GM23338 (cell line): ENCODE data around the gene FLVCR1.

ENCODE experiments used
- EZH2phosphoT487 ChIP-seq: fragments of 200-600 bp; sonication (generic); IDR thresholded peaks from one replicate; pipeline ENCODE4 v1.8.1; 2018; ENCODE audit warnings: antibody characterized with exemption; ENCODE audit not compliant: unreplicated experiment
- TF ChIP-seq, protein P1 (sequence below), 2 experiments: fragments of 200-600 bp in 1 of 2; sonication (generic) in 1 of 2; conservative IDR thresholded peaks; 2 replicates each; pipeline versions ENCODE4 v1.5.1 to v1.6.1; 2016 to 2017; ENCODE audit warnings: antibody characterized with exemption in 2 of 2, low read depth in 2 of 2, mild to moderate bottlenecking in 2 of 2, moderate library complexity in 1 of 2
- TF ChIP-seq, protein P2 (sequence below): IDR thresholded peaks from 2 replicates; pipeline ENCODE4 v1.6.1; 2016; ENCODE audit warnings: antibody characterized with exemption
- TF ChIP-seq, protein P3 (sequence below): fragments of 250-450 bp; sonication (Bioruptor Pico); IDR thresholded peaks from 2 replicates; pipeline ENCODE4 v1.5.0; 2020; ENCODE audit warnings: mild to moderate bottlenecking, moderate library complexity

DNA sequence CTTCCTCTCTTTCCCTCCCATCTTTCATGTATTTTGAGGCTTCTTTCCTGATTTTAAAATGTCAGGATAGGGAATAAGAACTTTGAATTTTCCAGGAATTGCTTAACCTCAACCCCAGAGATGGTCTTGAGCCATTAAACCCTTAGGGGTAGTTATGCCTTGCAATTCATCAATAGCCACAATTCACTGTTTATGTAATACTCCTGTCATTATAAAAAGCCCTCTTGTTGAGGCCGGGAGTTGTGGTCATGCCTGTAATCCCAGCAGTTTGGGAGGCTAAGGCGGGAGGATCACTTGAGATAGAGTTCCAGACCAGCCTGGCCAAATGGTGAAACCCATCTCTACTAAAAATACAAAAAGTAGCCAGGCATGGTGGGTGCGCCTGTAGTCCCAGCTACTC is 35.1 kb upstream of the FLVCR1 start:
- TF ChIP-seq, protein P1, sequence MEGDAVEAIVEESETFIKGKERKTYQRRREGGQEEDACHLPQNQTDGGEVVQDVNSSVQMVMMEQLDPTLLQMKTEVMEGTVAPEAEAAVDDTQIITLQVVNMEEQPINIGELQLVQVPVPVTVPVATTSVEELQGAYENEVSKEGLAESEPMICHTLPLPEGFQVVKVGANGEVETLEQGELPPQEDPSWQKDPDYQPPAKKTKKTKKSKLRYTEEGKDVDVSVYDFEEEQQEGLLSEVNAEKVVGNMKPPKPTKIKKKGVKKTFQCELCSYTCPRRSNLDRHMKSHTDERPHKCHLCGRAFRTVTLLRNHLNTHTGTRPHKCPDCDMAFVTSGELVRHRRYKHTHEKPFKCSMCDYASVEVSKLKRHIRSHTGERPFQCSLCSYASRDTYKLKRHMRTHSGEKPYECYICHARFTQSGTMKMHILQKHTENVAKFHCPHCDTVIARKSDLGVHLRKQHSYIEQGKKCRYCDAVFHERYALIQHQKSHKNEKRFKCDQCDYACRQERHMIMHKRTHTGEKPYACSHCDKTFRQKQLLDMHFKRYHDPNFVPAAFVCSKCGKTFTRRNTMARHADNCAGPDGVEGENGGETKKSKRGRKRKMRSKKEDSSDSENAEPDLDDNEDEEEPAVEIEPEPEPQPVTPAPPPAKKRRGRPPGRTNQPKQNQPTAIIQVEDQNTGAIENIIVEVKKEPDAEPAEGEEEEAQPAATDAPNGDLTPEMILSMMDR (conservative IDR thresholded peaks at IDR 0.05; ENCODE audit: low read depth in 2 of 2), result no peak
- TF ChIP-seq, protein P2, sequence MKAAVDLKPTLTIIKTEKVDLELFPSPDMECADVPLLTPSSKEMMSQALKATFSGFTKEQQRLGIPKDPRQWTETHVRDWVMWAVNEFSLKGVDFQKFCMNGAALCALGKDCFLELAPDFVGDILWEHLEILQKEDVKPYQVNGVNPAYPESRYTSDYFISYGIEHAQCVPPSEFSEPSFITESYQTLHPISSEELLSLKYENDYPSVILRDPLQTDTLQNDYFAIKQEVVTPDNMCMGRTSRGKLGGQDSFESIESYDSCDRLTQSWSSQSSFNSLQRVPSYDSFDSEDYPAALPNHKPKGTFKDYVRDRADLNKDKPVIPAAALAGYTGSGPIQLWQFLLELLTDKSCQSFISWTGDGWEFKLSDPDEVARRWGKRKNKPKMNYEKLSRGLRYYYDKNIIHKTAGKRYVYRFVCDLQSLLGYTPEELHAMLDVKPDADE, result no peak
- TF ChIP-seq, protein P3, sequence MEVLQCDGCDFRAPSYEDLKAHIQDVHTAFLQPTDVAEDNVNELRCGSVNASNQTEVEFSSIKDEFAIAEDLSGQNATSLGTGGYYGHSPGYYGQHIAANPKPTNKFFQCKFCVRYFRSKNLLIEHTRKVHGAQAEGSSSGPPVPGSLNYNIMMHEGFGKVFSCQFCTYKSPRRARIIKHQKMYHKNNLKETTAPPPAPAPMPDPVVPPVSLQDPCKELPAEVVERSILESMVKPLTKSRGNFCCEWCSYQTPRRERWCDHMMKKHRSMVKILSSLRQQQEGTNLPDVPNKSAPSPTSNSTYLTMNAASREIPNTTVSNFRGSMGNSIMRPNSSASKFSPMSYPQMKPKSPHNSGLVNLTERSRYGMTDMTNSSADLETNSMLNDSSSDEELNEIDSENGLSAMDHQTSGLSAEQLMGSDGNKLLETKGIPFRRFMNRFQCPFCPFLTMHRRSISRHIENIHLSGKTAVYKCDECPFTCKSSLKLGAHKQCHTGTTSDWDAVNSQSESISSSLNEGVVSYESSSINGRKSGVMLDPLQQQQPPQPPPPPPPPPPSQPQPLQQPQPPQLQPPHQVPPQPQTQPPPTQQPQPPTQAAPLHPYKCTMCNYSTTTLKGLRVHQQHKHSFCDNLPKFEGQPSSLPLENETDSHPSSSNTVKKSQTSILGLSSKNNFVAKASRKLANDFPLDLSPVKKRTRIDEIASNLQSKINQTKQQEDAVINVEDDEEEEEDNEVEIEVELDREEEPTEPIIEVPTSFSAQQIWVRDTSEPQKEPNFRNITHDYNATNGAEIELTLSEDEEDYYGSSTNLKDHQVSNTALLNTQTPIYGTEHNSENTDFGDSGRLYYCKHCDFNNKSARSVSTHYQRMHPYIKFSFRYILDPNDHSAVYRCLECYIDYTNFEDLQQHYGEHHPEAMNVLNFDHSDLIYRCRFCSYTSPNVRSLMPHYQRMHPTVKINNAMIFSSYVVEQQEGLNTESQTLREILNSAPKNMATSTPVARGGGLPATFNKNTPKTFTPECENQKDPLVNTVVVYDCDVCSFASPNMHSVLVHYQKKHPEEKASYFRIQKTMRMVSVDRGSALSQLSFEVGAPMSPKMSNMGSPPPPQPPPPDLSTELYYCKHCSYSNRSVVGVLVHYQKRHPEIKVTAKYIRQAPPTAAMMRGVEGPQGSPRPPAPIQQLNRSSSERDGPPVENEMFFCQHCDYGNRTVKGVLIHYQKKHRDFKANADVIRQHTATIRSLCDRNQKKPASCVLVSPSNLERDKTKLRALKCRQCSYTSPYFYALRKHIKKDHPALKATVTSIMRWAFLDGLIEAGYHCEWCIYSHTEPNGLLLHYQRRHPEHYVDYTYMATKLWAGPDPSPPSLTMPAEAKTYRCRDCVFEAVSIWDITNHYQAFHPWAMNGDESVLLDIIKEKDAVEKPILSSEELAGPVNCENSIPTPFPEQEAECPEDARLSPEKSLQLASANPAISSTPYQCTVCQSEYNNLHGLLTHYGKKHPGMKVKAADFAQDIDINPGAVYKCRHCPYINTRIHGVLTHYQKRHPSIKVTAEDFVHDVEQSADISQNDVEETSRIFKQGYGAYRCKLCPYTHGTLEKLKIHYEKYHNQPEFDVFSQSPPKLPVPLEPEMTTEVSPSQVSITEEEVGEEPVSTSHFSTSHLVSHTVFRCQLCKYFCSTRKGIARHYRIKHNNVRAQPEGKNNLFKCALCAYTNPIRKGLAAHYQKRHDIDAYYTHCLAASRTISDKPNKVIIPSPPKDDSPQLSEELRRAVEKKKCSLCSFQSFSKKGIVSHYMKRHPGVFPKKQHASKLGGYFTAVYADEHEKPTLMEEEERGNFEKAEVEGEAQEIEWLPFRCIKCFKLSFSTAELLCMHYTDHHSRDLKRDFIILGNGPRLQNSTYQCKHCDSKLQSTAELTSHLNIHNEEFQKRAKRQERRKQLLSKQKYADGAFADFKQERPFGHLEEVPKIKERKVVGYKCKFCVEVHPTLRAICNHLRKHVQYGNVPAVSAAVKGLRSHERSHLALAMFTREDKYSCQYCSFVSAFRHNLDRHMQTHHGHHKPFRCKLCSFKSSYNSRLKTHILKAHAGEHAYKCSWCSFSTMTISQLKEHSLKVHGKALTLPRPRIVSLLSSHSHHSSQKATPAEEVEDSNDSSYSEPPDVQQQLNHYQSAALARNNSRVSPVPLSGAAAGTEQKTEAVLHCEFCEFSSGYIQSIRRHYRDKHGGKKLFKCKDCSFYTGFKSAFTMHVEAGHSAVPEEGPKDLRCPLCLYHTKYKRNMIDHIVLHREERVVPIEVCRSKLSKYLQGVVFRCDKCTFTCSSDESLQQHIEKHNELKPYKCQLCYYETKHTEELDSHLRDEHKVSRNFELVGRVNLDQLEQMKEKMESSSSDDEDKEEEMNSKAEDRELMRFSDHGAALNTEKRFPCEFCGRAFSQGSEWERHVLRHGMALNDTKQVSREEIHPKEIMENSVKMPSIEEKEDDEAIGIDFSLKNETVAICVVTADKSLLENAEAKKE (CRISPR knock-in tag), result no peak
- no peak for TF ChIP-seq EZH2phosphoT487
